ENCODE measurements around the gene TSACC. TPM values are rescaled to one million over a fixed set of nuclear protein-coding genes. Genes with fewer than 3 reads are reported as not detected.

The TSACC gene
- total and polyA plus RNA-seq, 2 donors (not counting 1 experiment from before 2014, with no cell fraction given) = 0.69 to 1.2 TPM

DNA sequence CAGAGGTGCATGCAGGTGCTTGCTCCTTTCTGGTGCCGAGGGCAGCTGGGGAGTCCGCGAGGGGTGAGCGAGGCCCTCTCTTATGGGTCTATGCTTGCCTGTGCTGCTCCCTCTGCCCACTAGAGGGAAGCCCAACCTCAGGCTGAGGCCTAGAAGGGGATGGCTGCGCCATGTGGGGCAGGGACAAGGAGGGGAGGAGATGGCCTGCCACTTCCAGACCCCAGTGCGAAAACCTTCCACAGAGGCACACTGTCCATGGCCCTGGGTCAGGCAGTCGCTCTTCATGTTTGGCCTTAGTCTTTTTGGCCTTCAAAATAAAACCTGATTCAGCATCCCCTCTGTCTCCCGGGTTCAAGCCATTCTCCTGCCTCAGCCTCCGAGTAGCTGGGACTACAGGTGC lies 44.7 kb downstream of the TSACC start:
- H3K27me3 Mint-ChIP-seq = peaks cover 14% of the 10 kb centered on the region
- H3K27me3 ChIP-seq (replicated peaks in 1 of 4; ENCODE audit: control extremely low read depth in 1 of 4, control insufficient read depth in 3 of 4, insufficient read depth in 4 of 4, low read length in 3 of 4) = peaks cover 0 to 22% (median 9%) of the 10 kb centered on the region in 4 experiments
- WGBS (ENCODE audit: insufficient coverage) = 49% methylated on average over 8 of the region's 9 CpGs
- H3K27ac Mint-ChIP-seq = no peak overlapping the region
- peaks cover 4% of the 10 kb centered on the region for H3K4me1 Mint-ChIP-seq
- H4K20me1 ChIP-seq (ENCODE audit: control insufficient read depth, insufficient read depth, low read length, poor library complexity, severe bottlenecking) = no peaks in the 10 kb centered on the region
- intact Hi-C loops (cut with micrococcal nuclease) = no loop called here
- no peaks in the 10 kb centered on the region for H3K9me3 Mint-ChIP-seq (ENCODE audit: insufficient read depth)
- no peak overlapping the region for H3K4me3 ChIP-seq (ENCODE audit: control extremely low read depth in 1 of 5, extremely low read depth in 1 of 5, insufficient read depth in 1 of 5, low read depth in 2 of 5, low read length in 4 of 5)
- DNase-seq (peak; percentile 70), ATAC-seq (ENCODE audit: low read depth) (peak; percentile 87)
- no peak overlapping the region for H3K4me2 ChIP-seq (replicated peaks; ENCODE audit: low read depth, low read length, poor library complexity, severe bottlenecking)
- no peak overlapping the region for H2AFZ ChIP-seq (ENCODE audit: insufficient read depth, low read depth, low read length, poor library complexity, severe bottlenecking)
- H3K4me3 Mint-ChIP-seq = no peak overlapping the region
- H3K79me2 ChIP-seq (ENCODE audit: control insufficient read depth, insufficient read depth, low read length) = no peaks in the 10 kb centered on the region
- H3K9ac ChIP-seq (ENCODE audit: low read length) = no peak overlapping the region
- no peaks in the 10 kb centered on the region for H3K36me3 ChIP-seq (replicated peaks in 1 of 2; ENCODE audit: control extremely low read depth in 1 of 2, control insufficient read depth in 1 of 2, extremely low read depth in 1 of 2, insufficient read depth in 2 of 2, low read length in 1 of 2)
- ChIA-PET CTCF (interaction anchor here (1.0 to 12.5 kb wide), 4 partner anchors 41 to 228 kb away, joined by 3 to 445 read pairs (median 74); no protein-coding TSS in a partner anchor), POLR2A (interaction anchor here (0.5 kb wide), 1 partner anchor 30 kb away, joined by 4 read pairs; no protein-coding TSS in a partner anchor)
- peaks cover 0 to 3% (median 0%) of the 10 kb centered on the region in 3 donors for H3K9me3 ChIP-seq (ENCODE audit: control extremely low read depth in 1 of 3, control insufficient read depth in 2 of 3, insufficient read depth in 1 of 3, low read length in 2 of 3)
- H3K27ac ChIP-seq (ENCODE audit: low read length in 2 of 2) = no peak overlapping the region
- H3K4me1 ChIP-seq (ENCODE audit: control insufficient read depth in 2 of 2, insufficient read depth in 2 of 2, low read length in 2 of 2) = peaks cover 0 to 11% of the 10 kb centered on the region in 2 donors
- TF ChIP-seq, protein P1, sequence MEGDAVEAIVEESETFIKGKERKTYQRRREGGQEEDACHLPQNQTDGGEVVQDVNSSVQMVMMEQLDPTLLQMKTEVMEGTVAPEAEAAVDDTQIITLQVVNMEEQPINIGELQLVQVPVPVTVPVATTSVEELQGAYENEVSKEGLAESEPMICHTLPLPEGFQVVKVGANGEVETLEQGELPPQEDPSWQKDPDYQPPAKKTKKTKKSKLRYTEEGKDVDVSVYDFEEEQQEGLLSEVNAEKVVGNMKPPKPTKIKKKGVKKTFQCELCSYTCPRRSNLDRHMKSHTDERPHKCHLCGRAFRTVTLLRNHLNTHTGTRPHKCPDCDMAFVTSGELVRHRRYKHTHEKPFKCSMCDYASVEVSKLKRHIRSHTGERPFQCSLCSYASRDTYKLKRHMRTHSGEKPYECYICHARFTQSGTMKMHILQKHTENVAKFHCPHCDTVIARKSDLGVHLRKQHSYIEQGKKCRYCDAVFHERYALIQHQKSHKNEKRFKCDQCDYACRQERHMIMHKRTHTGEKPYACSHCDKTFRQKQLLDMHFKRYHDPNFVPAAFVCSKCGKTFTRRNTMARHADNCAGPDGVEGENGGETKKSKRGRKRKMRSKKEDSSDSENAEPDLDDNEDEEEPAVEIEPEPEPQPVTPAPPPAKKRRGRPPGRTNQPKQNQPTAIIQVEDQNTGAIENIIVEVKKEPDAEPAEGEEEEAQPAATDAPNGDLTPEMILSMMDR (IDR thresholded peaks at IDR 0.05) = peak; percentile 78
- TF ChIP-seq EZH2 (IDR thresholded peaks at IDR 0.05; ENCODE audit: borderline replicate concordance, insufficient read depth, low read depth, low read length, poor library complexity, severe bottlenecking) = no peak

DNA sequence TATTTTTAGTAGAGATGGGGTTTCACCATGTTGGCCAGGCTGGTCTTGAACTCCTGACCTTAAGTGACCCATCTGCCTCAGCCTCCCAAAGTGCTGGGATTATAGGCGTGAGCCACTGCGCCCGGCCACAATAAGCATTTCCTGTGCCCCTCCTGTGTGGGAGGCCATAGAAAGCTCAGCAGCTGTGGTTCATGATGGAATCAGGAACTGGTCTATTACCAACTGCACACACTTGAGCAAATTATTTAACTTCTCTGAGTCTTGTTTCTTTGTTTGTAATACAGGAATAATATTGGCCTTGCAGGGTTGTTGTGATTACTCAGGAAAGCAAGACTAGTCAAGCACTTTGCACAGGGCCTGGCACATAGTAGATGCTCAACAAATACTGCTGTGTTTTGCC lies 45.7 kb downstream of the TSACC start:
- no peak for ATAC-seq (ENCODE audit: low read depth)
- POLR2A ChIA-PET = no interaction called here
- no peak overlapping the region for H3K27ac ChIP-seq (ENCODE audit: low read length in 2 of 2)
- no peak overlapping the region for H2AFZ ChIP-seq (ENCODE audit: insufficient read depth, low read depth, low read length, poor library complexity, severe bottlenecking)
- peaks cover 8% of the 10 kb centered on the region for H3K4me1 Mint-ChIP-seq
- no peaks in the 10 kb centered on the region for H4K20me1 ChIP-seq (ENCODE audit: control insufficient read depth, insufficient read depth, low read length, poor library complexity, severe bottlenecking)
- H3K27me3 ChIP-seq (replicated peaks in 1 of 4; ENCODE audit: control extremely low read depth in 1 of 4, control insufficient read depth in 3 of 4, insufficient read depth in 4 of 4, low read length in 3 of 4) = peaks cover 0 to 30% (median 12%) of the 10 kb centered on the region in 4 experiments
- H3K4me3 ChIP-seq (ENCODE audit: control extremely low read depth in 1 of 5, extremely low read depth in 1 of 5, insufficient read depth in 1 of 5, low read depth in 2 of 5, low read length in 4 of 5) = no peak overlapping the region
- intact Hi-C loops (cut with micrococcal nuclease) = no loop called here
- H3K36me3 ChIP-seq (replicated peaks in 1 of 2; ENCODE audit: control extremely low read depth in 1 of 2, control insufficient read depth in 1 of 2, extremely low read depth in 1 of 2, insufficient read depth in 2 of 2, low read length in 1 of 2) = no peaks in the 10 kb centered on the region
- H3K4me2 ChIP-seq (replicated peaks; ENCODE audit: low read depth, low read length, poor library complexity, severe bottlenecking) = no peak overlapping the region
- no peak overlapping the region for H3K4me3 Mint-ChIP-seq
- 13% methylated on average over 3 of the region's 3 CpGs for WGBS (ENCODE audit: insufficient coverage)
- peaks cover 18% of the 10 kb centered on the region for H3K27me3 Mint-ChIP-seq
- CTCF ChIA-PET = interaction anchor here (0.7 to 12.5 kb wide), 5 partner anchors 29 to 227 kb away, joined by 6 to 445 read pairs (median 21); no protein-coding TSS in a partner anchor
- H3K79me2 ChIP-seq (ENCODE audit: control insufficient read depth, insufficient read depth, low read length) = no peaks in the 10 kb centered on the region
- no peaks in the 10 kb centered on the region for H3K9me3 Mint-ChIP-seq (ENCODE audit: insufficient read depth)
- H3K9ac ChIP-seq (ENCODE audit: low read length) = no peak overlapping the region
- H3K4me1 ChIP-seq (ENCODE audit: control insufficient read depth in 2 of 2, insufficient read depth in 2 of 2, low read length in 2 of 2) = peaks cover 4 to 19% of the 10 kb centered on the region in 2 donors
- H3K9me3 ChIP-seq (ENCODE audit: control extremely low read depth in 1 of 3, control insufficient read depth in 2 of 3, insufficient read depth in 1 of 3, low read length in 2 of 3) = peaks cover 0 to 3% (median 0%) of the 10 kb centered on the region in 3 donors
- TF ChIP-seq, protein P1 (IDR thresholded peaks at IDR 0.05) = no peak
- TF ChIP-seq EZH2 (IDR thresholded peaks at IDR 0.05; ENCODE audit: borderline replicate concordance, insufficient read depth, low read depth, low read length, poor library complexity, severe bottlenecking) = no peak
- DNase-seq = no peak
- no peak overlapping the region for H3K27ac Mint-ChIP-seq

Measured in B cell (primary cell).